ENCODE results near the gene FAIM2.
A peak's percentile ranks its signal among the peaks of the same experiment; 100 is the strongest.
"Not testable (repeated sequence)": the region's sequence is repeated elsewhere in the genome, so short reads cannot be mapped to it uniquely, and the experiment has no call there.

Gene FAIM2

GRCh38 chr12:49877066-49877465, 26.6 kb downstream of the FAIM2 start:
- no peak for DNase-seq

- no peak for DNase-seq
Observed at GRCh38 chr12:49876070-49876469, 27.6 kb downstream of the FAIM2 start.

- no peak for DNase-seq
Observed at GRCh38 chr12:49875115-49875720, 28.5 kb downstream of the FAIM2 start.

GRCh38 chr12:49874142-49874897, 29.4 kb downstream of the FAIM2 start:
- no peak for DNase-seq

GRCh38 chr12:49873361-49873934, 30.3 kb downstream of the FAIM2 start:
- DNase-seq = no peak

- DNase-seq = no peak
Observed at GRCh38 chr12:49872781-49873181, 30.9 kb downstream of the FAIM2 start.

- no peak for DNase-seq
Observed at GRCh38 chr12:49872381-49872780, 31.3 kb downstream of the FAIM2 start.

GRCh38 chr12:49871811-49872251, 31.9 kb downstream of the FAIM2 start:
- not testable (repeated sequence) for DNase-seq

- no peak for DNase-seq
Observed at GRCh38 chr12:49871263-49871561, 32.5 kb downstream of the FAIM2 start.

GRCh38 chr12:49870501-49871262, 33.0 kb downstream of the FAIM2 start:
- DNase-seq = no peak

- DNase-seq = no peak
Observed at GRCh38 chr12:49869816-49870500, 33.7 kb downstream of the FAIM2 start.

GRCh38 chr12:49868952-49869815, 34.5 kb downstream of the FAIM2 start:
- DNase-seq = no peak

GRCh38 chr12:49868449-49868848, 35.3 kb downstream of the FAIM2 start:
- DNase-seq = no peak

GRCh38 chr12:49867570-49868341, 35.9 kb downstream of the FAIM2 start:
- no peak for DNase-seq

GRCh38 chr12:49866859-49867569, 36.7 kb downstream of the FAIM2 start:
- peak; percentile 60 to 67 for DNase-seq

GRCh38 chr12:49865782-49866135, 37.9 kb downstream of the FAIM2 start:
- no peak for DNase-seq

GRCh38 chr12:49865109-49865781, 38.5 kb downstream of the FAIM2 start:
- no peak for DNase-seq

- DNase-seq = no peak
Observed at GRCh38 chr12:49864798-49865090, 39.0 kb downstream of the FAIM2 start.

- DNase-seq = no peak
Observed at GRCh38 chr12:49863946-49864797, 39.5 kb downstream of the FAIM2 start.

Measured in stimulated activated CD4-positive, alpha-beta T cell treated with anti-CD3 and anti-CD28 coated beads, Interleukin-4, amount 100 ng/mL, for 4 hours (primary cell).